Hepatocyte (in vitro differentiated cells): ENCODE results near the gene CACNA1C. TPM values are rescaled to one million over a fixed set of nuclear protein-coding genes. Genes with fewer than 3 reads are reported as not detected.

Source experiments
- DNase-seq: peaks from one replicate; pipeline ENCODE4 v3.0.0-alpha.2; 2016; ENCODE audit warnings: low spot score
- H2AFZ ChIP-seq: fragments of 200-600 bp; sonication (generic); 2 replicates; pipeline ENCODE4 v1.6.0; 2016; ENCODE audit warnings: antibody characterized with exemption, mild to moderate bottlenecking
- H3K27ac ChIP-seq: fragments of 200-600 bp; sonication (generic); 2 replicates; pipeline ENCODE4 v1.5.1; 2016; ENCODE audit warnings: mild to moderate bottlenecking
- H3K27me3 ChIP-seq: fragments of 200-600 bp; sonication (generic); 2 replicates; pipeline ENCODE4 v1.6.1; 2016
- H3K36me3 ChIP-seq: fragments of 200-600 bp; sonication (generic); replicated peaks from 2 replicates; pipeline ENCODE4 v1.5.1; 2016; ENCODE audit warnings: low read depth; ENCODE audit not compliant: insufficient read depth
- H3K4me1 ChIP-seq: fragments of 200-600 bp; sonication (generic); 2 replicates; pipeline ENCODE4 v1.5.1; 2016; ENCODE audit warnings: mild to moderate bottlenecking, moderate library complexity; ENCODE audit not compliant: insufficient read depth
- H3K4me2 ChIP-seq: fragments of 200-600 bp; sonication (generic); 2 replicates; pipeline ENCODE4 v1.6.0; 2016
- H3K4me3 ChIP-seq: fragments of 200-600 bp; sonication (generic); 2 replicates; pipeline ENCODE4 v1.5.1; 2016; ENCODE audit warnings: mild to moderate bottlenecking
- H3K79me2 ChIP-seq: fragments of 200-600 bp; sonication (generic); 2 replicates; pipeline ENCODE4 v1.6.0; 2017; ENCODE audit warnings: mild to moderate bottlenecking
- H3K9me2 ChIP-seq: fragments of 200-600 bp; sonication (generic); replicated peaks from 2 replicates; pipeline ENCODE4 v1.6.0; 2017; ENCODE audit warnings: mild to moderate bottlenecking; ENCODE audit not compliant: insufficient read depth
- H3K9me3 ChIP-seq: fragments of 200-600 bp; sonication (generic); 2 replicates; pipeline ENCODE4 v1.5.1; 2016; ENCODE audit warnings: low read depth, mild to moderate bottlenecking
- H4K20me1 ChIP-seq: fragments of 200-600 bp; sonication (generic); 2 replicates; pipeline ENCODE4 v1.6.0; 2016; ENCODE audit warnings: mild to moderate bottlenecking; ENCODE audit not compliant: insufficient read depth, poor library complexity, severe bottlenecking
- CTCF ChIP-seq: fragments of 200-600 bp; sonication (generic); IDR thresholded peaks from 2 replicates; pipeline ENCODE4 v1.5.1; 2016; ENCODE audit warnings: antibody characterized with exemption, mild to moderate bottlenecking; ENCODE audit not compliant: poor library complexity
- EZH2 ChIP-seq: fragments of 200-600 bp; sonication (generic); IDR thresholded peaks from 2 replicates; pipeline ENCODE4 v1.6.1; 2016; ENCODE audit warnings: antibody characterized with exemption, mild to moderate bottlenecking, borderline replicate concordance
- EZH2phosphoT487 ChIP-seq: fragments of 200-600 bp; sonication (generic); IDR thresholded peaks from one replicate; pipeline ENCODE4 v1.6.1; 2018; ENCODE audit warnings: antibody characterized with exemption, mild to moderate bottlenecking, low read depth, moderate library complexity; ENCODE audit not compliant: unreplicated experiment, severe bottlenecking
- WGBS: methylation state at CpG from one replicate; pipeline ENCODE4 v1.1.6; 2016; ENCODE audit warnings: low lambda C conversion rate; ENCODE audit errors: missing lambda C conversion rate; 5-methylcytosine and 5-hydroxymethylcytosine counted together
- polyA plus RNA-seq: library from polyadenylated mRNA; unstranded; fragments of >200 nt; fragmentation: Nextera tagmentation; extraction: Ambion mirVana; gene quantifications from 2 replicates; pipeline ENCODE4 v1.2.1, GENCODE V29; 2016
- total RNA-seq: library from RNA; depleted of rRNA; stranded (reverse); fragments of >200 nt; gene quantifications from 2 replicates; pipeline ENCODE4 v1.2.3, GENCODE V29; 2014

CACNA1C gene
- total and polyA plus RNA-seq, 2 experiments from 2014 or later, result 3.2 to 4.0 TPM

- 82% methylated on average over 15 of the region's 15 CpGs for WGBS
- Histone ChIP-seq H3K36me3 (no peaks in the 10 kb centered on the region), H3K27ac (no peak overlapping the region), H3K79me2 (no peaks in the 10 kb centered on the region), H3K4me1 (no peaks in the 10 kb centered on the region), H4K20me1 (no peaks in the 10 kb centered on the region), H3K27me3 (peaks cover 9% of the 10 kb centered on the region), H3K4me2 (peak overlapping the region; percentile 80), H3K9me2 (no peaks in the 10 kb centered on the region), H3K9me3 (no peaks in the 10 kb centered on the region), H3K4me3 (no peak overlapping the region), H2AFZ (peak overlapping the region; percentile 78)
- no peak for DNase-seq
- TF ChIP-seq CTCF, result no peak
- TF ChIP-seq EZH2, result no peak
- TF ChIP-seq EZH2phosphoT487, result no peak
Observed at GRCh38 chr12:2035431-2036055, 17.2 kb upstream of the CACNA1C start.

GRCh38 chr12:2039034-2039433 lies 13.8 kb upstream of the CACNA1C start:
- no peak overlapping the region for H3K4me2 ChIP-seq
- H3K4me3 ChIP-seq, result no peak overlapping the region
- H3K9me3 ChIP-seq, result no peaks in the 10 kb centered on the region
- no peak overlapping the region for H2AFZ ChIP-seq
- H3K79me2 ChIP-seq, result no peaks in the 10 kb centered on the region
- H3K4me1 ChIP-seq, result no peaks in the 10 kb centered on the region
- peaks cover 2% of the 10 kb centered on the region for H3K27me3 ChIP-seq
- H3K27ac ChIP-seq, result no peak overlapping the region
- TF ChIP-seq EZH2phosphoT487 (no peak), CTCF (no peak), EZH2 (no peak)
- H3K36me3 ChIP-seq, result no peaks in the 10 kb centered on the region
- H3K9me2 ChIP-seq, result no peaks in the 10 kb centered on the region
- DNase-seq, result no peak
- H4K20me1 ChIP-seq, result no peaks in the 10 kb centered on the region

GRCh38 chr12:2043054-2043453 lies 9.7 kb upstream of the CACNA1C start:
- no peaks in the 10 kb centered on the region for H3K79me2 ChIP-seq
- H3K4me2 ChIP-seq, result no peak overlapping the region
- no peak overlapping the region for H3K27ac ChIP-seq
- no peaks in the 10 kb centered on the region for H3K9me2 ChIP-seq
- 93% methylated on average over 2 of the region's 2 CpGs for WGBS
- H3K4me3 ChIP-seq, result no peak overlapping the region
- H3K9me3 ChIP-seq, result no peaks in the 10 kb centered on the region
- no peaks in the 10 kb centered on the region for H3K4me1 ChIP-seq
- H3K27me3 ChIP-seq, result no peaks in the 10 kb centered on the region
- no peaks in the 10 kb centered on the region for H4K20me1 ChIP-seq
- DNase-seq, result no peak
- no peak for TF ChIP-seq EZH2
- no peak for TF ChIP-seq EZH2phosphoT487
- TF ChIP-seq CTCF, result no peak
- H2AFZ ChIP-seq, result no peak overlapping the region
- no peaks in the 10 kb centered on the region for H3K36me3 ChIP-seq

GRCh38 chr12:2044165-2044564 lies 8.6 kb upstream of the CACNA1C start:
- no peak overlapping the region for H2AFZ ChIP-seq
- no peaks in the 10 kb centered on the region for H4K20me1 ChIP-seq
- no peaks in the 10 kb centered on the region for H3K9me3 ChIP-seq
- TF ChIP-seq CTCF, result no peak
- TF ChIP-seq EZH2phosphoT487, result no peak
- no peak for TF ChIP-seq EZH2
- 87% methylated on average over 6 of the region's 6 CpGs for WGBS
- no peak overlapping the region for H3K4me3 ChIP-seq
- H3K79me2 ChIP-seq, result no peaks in the 10 kb centered on the region
- H3K9me2 ChIP-seq, result no peaks in the 10 kb centered on the region
- no peaks in the 10 kb centered on the region for H3K4me1 ChIP-seq
- no peak for DNase-seq
- no peak overlapping the region for H3K4me2 ChIP-seq
- H3K36me3 ChIP-seq, result no peaks in the 10 kb centered on the region
- H3K27ac ChIP-seq, result no peak overlapping the region
- no peaks in the 10 kb centered on the region for H3K27me3 ChIP-seq
